CD4-positive, CD25-positive, alpha-beta regulatory T cell (primary cell): Measurements from ENCODE around the gene CRMP1. TPM values are rescaled to one million over a fixed set of nuclear protein-coding genes. Genes with fewer than 3 reads are reported as not detected.
A peak's percentile ranks its signal among the peaks of the same experiment; 100 is the strongest.
"Not testable (repeated sequence)": the region's sequence is repeated elsewhere in the genome, so short reads cannot be mapped to it uniquely, and the experiment has no call there.

Experiments used
- ATAC-seq, 2 donors: fragments of 150-1000 bp; cut with Tn5 transposase; one replicate each; pipeline ENCODE4 v1.10.0; 2021; ENCODE audit warnings: low read depth in 2 of 2, moderate number of reproducible peaks in 2 of 2, moderate library complexity in 1 of 2
- DNase-seq, 3 donors: peaks; one replicate each; pipeline versions ENCODE4 v3.0.0 to v3.0.0-alpha.2; 2012 to 2022; ENCODE audit warnings: mixed read lengths in 1 of 3
- H3K27ac ChIP-seq: one replicate; pipeline ENCODE4 v1.7.0; 2013; ENCODE audit warnings: mild to moderate bottlenecking, low read length; ENCODE audit not compliant: insufficient read depth, poor library complexity, severe bottlenecking
- H3K27me3 ChIP-seq: one replicate; pipeline ENCODE4 v1.7.0; 2013; ENCODE audit warnings: low read length; ENCODE audit not compliant: control insufficient read depth, insufficient read depth
- H3K36me3 ChIP-seq: one replicate; pipeline ENCODE4 v1.7.0; 2013; ENCODE audit warnings: mild to moderate bottlenecking, low read length, moderate library complexity; ENCODE audit not compliant: control insufficient read depth, insufficient read depth
- H3K4me1 ChIP-seq: 2 replicates; pipeline ENCODE4 v1.7.0; 2013; ENCODE audit warnings: mild to moderate bottlenecking, low read length; ENCODE audit not compliant: insufficient read depth, control insufficient read depth, poor library complexity, severe bottlenecking
- H3K4me3 ChIP-seq: one replicate; pipeline ENCODE4 v1.7.0; 2013; ENCODE audit warnings: low read depth, mild to moderate bottlenecking, low read length, moderate library complexity
- H3K9me3 ChIP-seq, 2 experiments: 1 replicate in 1 of 2; 2 replicates in 1 of 2; pipeline ENCODE4 v1.7.0; 2013; ENCODE audit warnings: low read length in 2 of 2, mild to moderate bottlenecking in 1 of 2, moderate library complexity in 1 of 2; ENCODE audit not compliant: control insufficient read depth in 2 of 2
- H3K27ac Mint-ChIP-seq, 3 donors: one replicate each; pipeline ENCODE4 v1.8.0; 2020 to 2022; ENCODE audit warnings: mild to moderate bottlenecking in 3 of 3, mixed read lengths in 3 of 3, moderate library complexity in 2 of 3
- H3K27me3 Mint-ChIP-seq: one replicate; pipeline ENCODE4 v1.8.0; 2022; ENCODE audit warnings: mild to moderate bottlenecking, mixed read lengths
- H3K36me3 Mint-ChIP-seq: one replicate; pipeline ENCODE4 v1.8.0; 2020; ENCODE audit warnings: mixed read lengths
- H3K4me1 Mint-ChIP-seq, 4 donors: one replicate each; pipeline ENCODE4 v1.8.0; 2020 to 2022; ENCODE audit warnings: mixed read lengths in 4 of 4, mild to moderate bottlenecking in 1 of 4
- H3K4me3 Mint-ChIP-seq, 4 donors: one replicate each; pipeline ENCODE4 v1.8.0; 2020 to 2022; ENCODE audit warnings: mild to moderate bottlenecking in 4 of 4, mixed read lengths in 4 of 4, moderate library complexity in 3 of 4
- H3K9me3 Mint-ChIP-seq, 7 donors: one replicate each; pipeline ENCODE4 v1.8.0; 2020 to 2022; ENCODE audit warnings: mixed read lengths in 7 of 7, mild to moderate bottlenecking in 3 of 7, moderate library complexity in 2 of 7
- polyA plus RNA-seq, 4 donors: library from polyadenylated mRNA; unstranded; fragments of 300-500 nt; fragmentation: Illumina TruSeq; gene quantifications; one replicate each; pipeline ENCODE4 v1.2.3, GENCODE V29; 2021
- total RNA-seq: library from RNA; stranded (reverse); gene quantifications from one replicate; pipeline ENCODE4 v1.2.3, GENCODE V29; 2022

The CRMP1 gene
- total and polyA plus RNA-seq, 5 donors from 2014 or later = not detected

GRCh38 chr4:5821665-5822358, 71.1 kb downstream of the CRMP1 start:
- ATAC-seq (no peak), DNase-seq (no peak)
- Histone ChIP-seq H3K4me1 (peaks cover 4% of the 10 kb centered on the region), H3K4me3 (no peak overlapping the region), H3K9me3 (no peaks in the 10 kb centered on the region), H3K36me3 (no peaks in the 10 kb centered on the region), H3K27me3 (no peaks in the 10 kb centered on the region), H3K27ac (no peak overlapping the region)
- Mint-ChIP-seq H3K4me3 (no peak overlapping the region), H3K27me3 (no peaks in the 10 kb centered on the region), H3K4me1 (peaks cover 4 to 19% (median 9%) of the 10 kb centered on the region in 4 donors), H3K9me3 (peaks cover 0 to 2% (median 0%) of the 10 kb centered on the region in 7 donors), H3K36me3 (no peaks in the 10 kb centered on the region), H3K27ac (no peak overlapping the region)

- H3K4me1 ChIP-seq = no peaks in the 10 kb centered on the region
- Mint-ChIP-seq H3K4me1 (no peaks in the 10 kb centered on the region), H3K27ac (no peak overlapping the region), H3K9me3 (peaks cover 0 to 2% (median 0%) of the 10 kb centered on the region in 7 donors), H3K27me3 (no peaks in the 10 kb centered on the region), H3K36me3 (no peaks in the 10 kb centered on the region), H3K4me3 (no peak overlapping the region)
- no peak overlapping the region for H3K27ac ChIP-seq
- H3K9me3 ChIP-seq = no peaks in the 10 kb centered on the region
- ATAC-seq (no peak), DNase-seq (no peak)
- no peaks in the 10 kb centered on the region for H3K36me3 ChIP-seq
- H3K27me3 ChIP-seq = no peaks in the 10 kb centered on the region
- H3K4me3 ChIP-seq = no peak overlapping the region
Measured at GRCh38 chr4:5816851-5817375, 76.0 kb downstream of the CRMP1 start.

- H3K27me3 Mint-ChIP-seq = no peaks in the 10 kb centered on the region
- H3K27ac Mint-ChIP-seq = no peak overlapping the region
- DNase-seq (no peak), ATAC-seq (no peak)
- Histone ChIP-seq H3K4me3 (no peak overlapping the region), H3K4me1 (no peaks in the 10 kb centered on the region), H3K9me3 (no peaks in the 10 kb centered on the region), H3K27ac (no peak overlapping the region), H3K36me3 (no peaks in the 10 kb centered on the region), H3K27me3 (no peaks in the 10 kb centered on the region)
- peaks cover 0 to 2% (median 0%) of the 10 kb centered on the region in 7 donors for H3K9me3 Mint-ChIP-seq
- H3K4me1 Mint-ChIP-seq = no peaks in the 10 kb centered on the region
- H3K36me3 Mint-ChIP-seq = no peaks in the 10 kb centered on the region
- H3K4me3 Mint-ChIP-seq = no peak overlapping the region
Measured at GRCh38 chr4:5816101-5816500, 76.8 kb downstream of the CRMP1 start.

GRCh38 chr4:5815641-5816040, 77.2 kb downstream of the CRMP1 start:
- Histone ChIP-seq H3K27ac (no peak overlapping the region), H3K27me3 (no peaks in the 10 kb centered on the region), H3K36me3 (no peaks in the 10 kb centered on the region), H3K4me3 (no peak overlapping the region), H3K9me3 (no peaks in the 10 kb centered on the region), H3K4me1 (no peaks in the 10 kb centered on the region)
- peaks cover 0 to 2% (median 0%) of the 10 kb centered on the region in 7 donors for H3K9me3 Mint-ChIP-seq
- H3K27ac Mint-ChIP-seq = no peak overlapping the region
- H3K4me3 Mint-ChIP-seq = no peak overlapping the region
- ATAC-seq = no peak
- no peaks in the 10 kb centered on the region for H3K27me3 Mint-ChIP-seq
- no peak for DNase-seq
- H3K4me1 Mint-ChIP-seq = no peaks in the 10 kb centered on the region
- H3K36me3 Mint-ChIP-seq = no peaks in the 10 kb centered on the region

- no peaks in the 10 kb centered on the region for H3K27me3 ChIP-seq
- H3K9me3 ChIP-seq = no peaks in the 10 kb centered on the region
- no peak overlapping the region for H3K4me3 ChIP-seq
- no peaks in the 10 kb centered on the region for H3K9me3 Mint-ChIP-seq
- no peaks in the 10 kb centered on the region for H3K36me3 ChIP-seq
- no peaks in the 10 kb centered on the region for H3K4me1 ChIP-seq
- H3K27ac ChIP-seq = no peak overlapping the region
- H3K4me3 Mint-ChIP-seq = no peak overlapping the region
- H3K27ac Mint-ChIP-seq = peak overlapping the region in 1 of 3 donors; percentile 54
- ATAC-seq = no peak
- H3K4me1 Mint-ChIP-seq = no peaks in the 10 kb centered on the region
- no peaks in the 10 kb centered on the region for H3K27me3 Mint-ChIP-seq
- H3K36me3 Mint-ChIP-seq = no peaks in the 10 kb centered on the region
- DNase-seq = no peak
Measured at GRCh38 chr4:5814421-5814820, 78.5 kb downstream of the CRMP1 start.

- DNase-seq (no peak), ATAC-seq (no peak)
- Mint-ChIP-seq H3K4me1 (no peaks in the 10 kb centered on the region), H3K4me3 (no peak overlapping the region), H3K27ac (no peak overlapping the region), H3K27me3 (no peaks in the 10 kb centered on the region), H3K9me3 (no peaks in the 10 kb centered on the region), H3K36me3 (no peaks in the 10 kb centered on the region)
- no peak overlapping the region for H3K4me3 ChIP-seq
- H3K4me1 ChIP-seq = no peaks in the 10 kb centered on the region
- H3K9me3 ChIP-seq = no peaks in the 10 kb centered on the region
- no peaks in the 10 kb centered on the region for H3K27me3 ChIP-seq
- no peaks in the 10 kb centered on the region for H3K36me3 ChIP-seq
- H3K27ac ChIP-seq = no peak overlapping the region
Measured at GRCh38 chr4:5813882-5814255, 79.0 kb downstream of the CRMP1 start.

- no peak overlapping the region for H3K4me3 Mint-ChIP-seq
- no peaks in the 10 kb centered on the region for H3K27me3 ChIP-seq
- no peak overlapping the region for H3K4me3 ChIP-seq
- no peaks in the 10 kb centered on the region for H3K4me1 ChIP-seq
- H3K27me3 Mint-ChIP-seq = no peaks in the 10 kb centered on the region
- H3K9me3 ChIP-seq = no peaks in the 10 kb centered on the region
- H3K36me3 ChIP-seq = no peaks in the 10 kb centered on the region
- no peak overlapping the region for H3K27ac Mint-ChIP-seq
- H3K27ac ChIP-seq = no peak overlapping the region
- ATAC-seq (no peak), DNase-seq (peak in 2 of 3 donors; percentile 22 to 45)
- no peaks in the 10 kb centered on the region for H3K36me3 Mint-ChIP-seq
- H3K4me1 Mint-ChIP-seq = no peaks in the 10 kb centered on the region
- no peaks in the 10 kb centered on the region for H3K9me3 Mint-ChIP-seq
Measured at GRCh38 chr4:5812506-5813229, 80.2 kb downstream of the CRMP1 start.

GRCh38 chr4:5812057-5812456, 80.8 kb downstream of the CRMP1 start:
- not testable (repeated sequence) for H3K27me3 Mint-ChIP-seq, H3K4me1 ChIP-seq, H3K9me3 Mint-ChIP-seq, H3K4me1 Mint-ChIP-seq, H3K4me3 ChIP-seq, H3K36me3 ChIP-seq, H3K36me3 Mint-ChIP-seq, ATAC-seq, DNase-seq, H3K9me3 ChIP-seq, H3K4me3 Mint-ChIP-seq, H3K27me3 ChIP-seq, H3K27ac Mint-ChIP-seq, H3K27ac ChIP-seq
